ENCODE measurements around the gene PTGES3. TPM values are rescaled to one million over a fixed set of nuclear protein-coding genes. Genes with fewer than 3 reads are reported as not detected.

PTGES3 gene
- total RNA-seq, 1 experiment from 2014 or later = 404 TPM

DNA sequence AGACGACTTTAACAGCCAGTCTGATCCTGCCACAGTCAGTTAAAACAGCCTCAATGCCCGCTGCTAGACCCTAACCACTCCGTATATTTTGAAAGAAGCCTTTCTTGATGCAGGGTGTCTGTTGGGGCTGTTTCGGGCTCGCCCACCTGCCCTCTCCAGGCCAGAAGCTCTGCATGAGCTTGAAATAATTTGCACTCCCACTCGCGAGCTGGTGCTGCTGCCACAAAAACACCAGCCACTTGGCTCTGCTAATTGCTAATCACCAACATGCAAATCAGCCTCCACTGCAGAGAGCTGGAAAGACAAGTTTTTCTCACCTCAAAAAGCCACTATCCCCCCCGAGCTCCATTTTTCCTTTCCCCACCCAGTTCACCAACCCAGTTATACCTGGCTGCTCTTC, 73.5 kb downstream of the PTGES3 start (continued):
- TF ChIP-seq, protein P1, sequence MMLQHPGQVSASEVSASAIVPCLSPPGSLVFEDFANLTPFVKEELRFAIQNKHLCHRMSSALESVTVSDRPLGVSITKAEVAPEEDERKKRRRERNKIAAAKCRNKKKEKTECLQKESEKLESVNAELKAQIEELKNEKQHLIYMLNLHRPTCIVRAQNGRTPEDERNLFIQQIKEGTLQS (IDR thresholded peaks at IDR 0.05) = no peak
- TF ChIP-seq JUND (IDR thresholded peaks at IDR 0.05) (no peak), ELF1 (IDR thresholded peaks at IDR 0.05; ENCODE audit: borderline replicate concordance, low read depth) (no peak)
- TF ChIP-seq, protein P2, sequence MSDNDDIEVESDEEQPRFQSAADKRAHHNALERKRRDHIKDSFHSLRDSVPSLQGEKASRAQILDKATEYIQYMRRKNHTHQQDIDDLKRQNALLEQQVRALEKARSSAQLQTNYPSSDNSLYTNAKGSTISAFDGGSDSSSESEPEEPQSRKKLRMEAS (IDR thresholded peaks at IDR 0.05) = no peak

Other genes with a start within 250 kb of the PTGES3 start
- gene TIMELESS, start 238.9 kb downstream of the PTGES3 start, total RNA-seq (2021; ENCODE audit: unreplicated experiment) = 47.0 TPM
- gene MIP, start 233.6 kb downstream of the PTGES3 start, total RNA-seq (2021; ENCODE audit: unreplicated experiment) = 0.79 TPM
- gene SPRYD4, start 219.7 kb downstream of the PTGES3 start, total RNA-seq (2021; ENCODE audit: unreplicated experiment) = 2.5 TPM
- not detected for gene GLS2, start 200.1 kb downstream of the PTGES3 start, total RNA-seq (2021; ENCODE audit: unreplicated experiment)
- gene RBMS2, start 166.5 kb downstream of the PTGES3 start, total RNA-seq (2021; ENCODE audit: unreplicated experiment) = 40.8 TPM
- gene BAZ2A, start 58.0 kb downstream of the PTGES3 start, total RNA-seq (2021; ENCODE audit: unreplicated experiment) = 106 TPM
- 1,051 TPM for gene ATP5F1B, start 42.3 kb downstream of the PTGES3 start, total RNA-seq (2021; ENCODE audit: unreplicated experiment)
- gene NACA, start 37.0 kb upstream of the PTGES3 start, total RNA-seq (2021; ENCODE audit: unreplicated experiment) = 896 TPM
- 53.3 TPM for gene PRIM1, start 64.0 kb upstream of the PTGES3 start, total RNA-seq (2021; ENCODE audit: unreplicated experiment)
- gene HSD17B6, start 75.0 kb upstream of the PTGES3 start, total RNA-seq (2021; ENCODE audit: unreplicated experiment) = 1.9 TPM
- gene SDR9C7, start 246.1 kb upstream of the PTGES3 start, total RNA-seq (2021; ENCODE audit: unreplicated experiment) = not detected